Temporal lobe (tissue), 1 donor: ENCODE measurements around the gene SESN3. TPM values are rescaled to one million over a fixed set of nuclear protein-coding genes. Genes with fewer than 3 reads are reported as not detected.

Experiments
- total RNA-seq: library from RNA; depleted of rRNA; stranded (reverse); fragments of >200 nt; gene quantifications from one replicate; pipeline ENCODE4 v1.2.3, GENCODE V29; 2014

Gene SESN3
- total RNA-seq, 1 donor from 2014 or later = 62.7 TPM

Other genes starting within 250 kb of the SESN3 start
- not detected for gene KDM4E, start 205.9 kb downstream of the SESN3 start, total RNA-seq
- gene KDM4F, start 181.8 kb downstream of the SESN3 start, total RNA-seq = not detected
- 20.2 TPM for gene SRSF8, start 164.3 kb downstream of the SESN3 start, total RNA-seq
- 17.9 TPM for gene ENDOD1, start 141.4 kb downstream of the SESN3 start, total RNA-seq